Endothelial cell of umbilical vein (primary cell): ENCODE measurements around the gene APIP.

Source experiments
- EZH2 ChIP-seq: IDR thresholded peaks from 2 replicates; pipeline ENCODE4 v1.6.1; 2012; ENCODE audit warnings: borderline replicate concordance, low read depth, mild to moderate bottlenecking, moderate library complexity, low read length, inconsistent platforms; ENCODE audit not compliant: severe bottlenecking
- FOS ChIP-seq: IDR thresholded peaks from 2 replicates; pipeline ENCODE4 v1.6.1; 2011; ENCODE audit warnings: mild to moderate bottlenecking, low read length, moderate library complexity, borderline replicate concordance; ENCODE audit not compliant: insufficient read depth
- GATA2 ChIP-seq: IDR thresholded peaks from 2 replicates; pipeline ENCODE4 v1.7.0; 2011; ENCODE audit warnings: low read depth, mild to moderate bottlenecking, moderate library complexity, mixed read lengths, low read length; ENCODE audit not compliant: insufficient read length, insufficient read depth
- JUN ChIP-seq: IDR thresholded peaks from 2 replicates; pipeline ENCODE4 v1.6.1; 2011; ENCODE audit warnings: borderline replicate concordance, low read depth; ENCODE audit not compliant: insufficient read length, insufficient read depth
- MYC ChIP-seq: IDR thresholded peaks from one replicate; pipeline ENCODE4 v1.6.1; 2011; ENCODE audit warnings: mild to moderate bottlenecking, low read depth, low read length
- POLR2A ChIP-seq: IDR thresholded peaks from 2 replicates; pipeline ENCODE4 v1.6.1; 2012; ENCODE audit warnings: low read depth, mild to moderate bottlenecking, control low read depth, low read length
- POLR2AphosphoS5 ChIP-seq: IDR thresholded peaks from 2 replicates; pipeline ENCODE4 v1.6.1; 2012; ENCODE audit warnings: low read depth, mild to moderate bottlenecking, control low read depth, low read length, moderate library complexity; ENCODE audit not compliant: insufficient read depth
- TF ChIP-seq, protein P1 (sequence below), 2 donors: IDR thresholded peaks; 1 replicate in 1 of 2; 2 replicates in 1 of 2; pipeline ENCODE4 v1.5.1; 2011; ENCODE audit warnings: low read length in 2 of 2, mild to moderate bottlenecking in 2 of 2, moderate library complexity in 2 of 2, control low read depth in 1 of 2, inconsistent platforms in 1 of 2, low read depth in 1 of 2; ENCODE audit not compliant: insufficient read depth in 1 of 2; ENCODE audit errors: extremely low read depth in 1 of 2
- TF ChIP-seq, protein P2 (sequence below): IDR thresholded peaks from 2 replicates; pipeline ENCODE4 v1.6.1; 2011; ENCODE audit not compliant: insufficient read depth, insufficient read length

DNA sequence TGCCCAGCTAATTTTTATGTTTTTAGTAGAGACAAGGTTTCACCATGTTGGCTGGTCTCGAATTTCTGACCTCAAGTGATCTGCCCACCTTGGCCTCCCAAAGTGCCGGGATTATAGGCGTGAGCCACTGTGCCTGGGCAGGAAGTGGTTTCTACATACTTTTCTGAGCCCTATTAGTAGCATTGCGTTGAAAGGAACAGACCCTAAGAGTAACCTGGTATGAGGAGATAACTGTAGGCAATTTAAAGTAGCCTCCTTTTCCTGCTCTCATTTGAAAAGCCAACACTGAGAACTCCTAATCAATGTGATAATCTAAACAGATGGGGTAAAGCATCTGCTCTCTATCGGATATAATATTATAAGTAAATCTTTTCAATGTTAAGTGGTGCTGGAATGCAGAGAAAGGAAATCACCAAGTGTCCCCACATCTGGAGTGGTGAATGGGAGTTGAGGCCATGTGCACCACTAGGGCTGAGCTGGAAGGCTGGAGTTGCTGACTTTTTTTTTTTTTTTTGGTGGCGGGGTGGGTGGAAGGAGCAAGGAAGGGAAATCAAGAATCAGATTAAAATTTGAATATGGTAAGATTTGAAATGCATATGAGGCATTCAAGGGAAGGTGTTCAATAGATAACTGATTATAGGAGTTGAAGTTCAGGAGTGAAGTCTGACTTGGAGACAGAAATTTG lies 20.9 kb upstream of the APIP start:
- TF ChIP-seq, protein P1, sequence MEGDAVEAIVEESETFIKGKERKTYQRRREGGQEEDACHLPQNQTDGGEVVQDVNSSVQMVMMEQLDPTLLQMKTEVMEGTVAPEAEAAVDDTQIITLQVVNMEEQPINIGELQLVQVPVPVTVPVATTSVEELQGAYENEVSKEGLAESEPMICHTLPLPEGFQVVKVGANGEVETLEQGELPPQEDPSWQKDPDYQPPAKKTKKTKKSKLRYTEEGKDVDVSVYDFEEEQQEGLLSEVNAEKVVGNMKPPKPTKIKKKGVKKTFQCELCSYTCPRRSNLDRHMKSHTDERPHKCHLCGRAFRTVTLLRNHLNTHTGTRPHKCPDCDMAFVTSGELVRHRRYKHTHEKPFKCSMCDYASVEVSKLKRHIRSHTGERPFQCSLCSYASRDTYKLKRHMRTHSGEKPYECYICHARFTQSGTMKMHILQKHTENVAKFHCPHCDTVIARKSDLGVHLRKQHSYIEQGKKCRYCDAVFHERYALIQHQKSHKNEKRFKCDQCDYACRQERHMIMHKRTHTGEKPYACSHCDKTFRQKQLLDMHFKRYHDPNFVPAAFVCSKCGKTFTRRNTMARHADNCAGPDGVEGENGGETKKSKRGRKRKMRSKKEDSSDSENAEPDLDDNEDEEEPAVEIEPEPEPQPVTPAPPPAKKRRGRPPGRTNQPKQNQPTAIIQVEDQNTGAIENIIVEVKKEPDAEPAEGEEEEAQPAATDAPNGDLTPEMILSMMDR (IDR thresholded peaks at IDR 0.05; ENCODE audit: extremely low read depth in 1 of 2, insufficient read depth in 1 of 2, low read depth in 1 of 2, low read length in 2 of 2): no peak
- TF ChIP-seq POLR2AphosphoS5 (no peak), EZH2 (no peak), POLR2A (no peak), JUN (no peak), MYC (no peak), FOS (no peak), GATA2 (no peak)
- TF ChIP-seq, protein P2, sequence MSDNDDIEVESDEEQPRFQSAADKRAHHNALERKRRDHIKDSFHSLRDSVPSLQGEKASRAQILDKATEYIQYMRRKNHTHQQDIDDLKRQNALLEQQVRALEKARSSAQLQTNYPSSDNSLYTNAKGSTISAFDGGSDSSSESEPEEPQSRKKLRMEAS: no peak
